ENCODE results near the gene BRAF. TPM values are rescaled to one million over a fixed set of nuclear protein-coding genes. Genes with fewer than 3 reads are reported as not detected.

Gene BRAF
- total and polyA plus RNA-seq, 2 donors (not counting 3 experiments of a cell fraction or from before 2014, with no cell fraction given), result 6.6 to 26.2 TPM

DNA sequence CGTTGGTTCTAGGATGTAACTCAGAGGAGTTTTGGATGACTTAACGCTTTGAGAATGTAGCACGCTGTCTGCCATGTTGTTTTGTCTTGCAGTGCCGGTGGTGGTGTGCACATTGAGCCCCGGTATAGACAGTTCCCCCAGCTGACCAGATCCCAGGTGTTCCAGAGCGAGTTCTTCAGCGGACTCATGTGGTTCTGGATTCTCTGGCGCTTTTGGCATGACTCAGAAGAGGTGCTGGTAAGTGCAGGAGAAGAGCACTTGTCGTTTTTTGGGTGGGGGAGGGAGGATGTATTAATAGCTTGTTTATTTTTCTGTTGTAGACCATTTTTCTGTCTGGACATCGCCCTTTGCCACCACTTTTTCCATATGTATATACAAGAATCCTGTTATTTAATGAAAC is 222.0 kb downstream of the BRAF start:
- Histone ChIP-seq H3K4me3 (replicated peaks in 1 of 3; ENCODE audit: insufficient read depth in 1 of 3, low read depth in 1 of 3, low read length in 3 of 3) (no peak overlapping the region), H2AFZ (ENCODE audit: low read depth, low read length) (no peak overlapping the region), H3K9me3 (replicated peaks; ENCODE audit: control insufficient read depth, insufficient read depth, low read length) (no peaks in the 10 kb centered on the region), H3K9ac (replicated peaks; ENCODE audit: extremely low read depth, insufficient read depth, low read length) (no peak overlapping the region), H3K4me2 (ENCODE audit: insufficient read depth, low read length) (no peak overlapping the region), H3K27me3 (ENCODE audit: control insufficient read depth in 2 of 2, insufficient read depth in 2 of 2, low read length in 2 of 2) (no peaks in the 10 kb centered on the region), H4K20me1 (replicated peaks; ENCODE audit: control insufficient read depth, extremely low read depth, insufficient read depth, low read length) (no peaks in the 10 kb centered on the region), H3K36me3 (ENCODE audit: control insufficient read depth in 2 of 2, extremely low read depth in 1 of 2, insufficient read depth in 2 of 2, low read length in 2 of 2) (peaks cover 6 to 12% of the 10 kb centered on the region in 2 experiments), H3K9me1 (replicated peaks; ENCODE audit: control insufficient read depth, extremely low read depth, insufficient read depth, low read length) (peaks cover 5% of the 10 kb centered on the region), H3K4me1 (ENCODE audit: control insufficient read depth, extremely low read depth, insufficient read depth, low read length) (peaks cover 4% of the 10 kb centered on the region), H3K79me2 (ENCODE audit: control insufficient read depth, insufficient read depth, low read length) (peaks cover 47% of the 10 kb centered on the region), H3K27ac (ENCODE audit: insufficient read depth, low read depth, low read length) (no peak overlapping the region)
- intact Hi-C loops (cut with micrococcal nuclease), result no loop called here
- no peak for DNase-seq (ENCODE audit: low read depth, low spot score)
- TF ChIP-seq EZH2 (IDR thresholded peaks at IDR 0.05; ENCODE audit: borderline replicate concordance, low read depth, low read length, severe bottlenecking) (no peak), MYC (IDR thresholded peaks at IDR 0.05; ENCODE audit: low read depth, low read length) (no peak), MAX (IDR thresholded peaks at IDR 0.05; ENCODE audit: insufficient read depth, insufficient read length) (no peak), POLR2A (IDR thresholded peaks at IDR 0.05; ENCODE audit: low read depth, low read length) (no peak), GATA2 (IDR thresholded peaks at IDR 0.05; ENCODE audit: insufficient read depth, insufficient read length, low read depth, low read length) (no peak), FOS (IDR thresholded peaks at IDR 0.05; ENCODE audit: borderline replicate concordance, insufficient read depth, low read length) (no peak), POLR2AphosphoS5 (IDR thresholded peaks at IDR 0.05; ENCODE audit: insufficient read depth, low read depth, low read length) (no peak), JUN (IDR thresholded peaks at IDR 0.05; ENCODE audit: borderline replicate concordance, insufficient read depth, insufficient read length, low read depth) (no peak)
- TF ChIP-seq, protein P1, sequence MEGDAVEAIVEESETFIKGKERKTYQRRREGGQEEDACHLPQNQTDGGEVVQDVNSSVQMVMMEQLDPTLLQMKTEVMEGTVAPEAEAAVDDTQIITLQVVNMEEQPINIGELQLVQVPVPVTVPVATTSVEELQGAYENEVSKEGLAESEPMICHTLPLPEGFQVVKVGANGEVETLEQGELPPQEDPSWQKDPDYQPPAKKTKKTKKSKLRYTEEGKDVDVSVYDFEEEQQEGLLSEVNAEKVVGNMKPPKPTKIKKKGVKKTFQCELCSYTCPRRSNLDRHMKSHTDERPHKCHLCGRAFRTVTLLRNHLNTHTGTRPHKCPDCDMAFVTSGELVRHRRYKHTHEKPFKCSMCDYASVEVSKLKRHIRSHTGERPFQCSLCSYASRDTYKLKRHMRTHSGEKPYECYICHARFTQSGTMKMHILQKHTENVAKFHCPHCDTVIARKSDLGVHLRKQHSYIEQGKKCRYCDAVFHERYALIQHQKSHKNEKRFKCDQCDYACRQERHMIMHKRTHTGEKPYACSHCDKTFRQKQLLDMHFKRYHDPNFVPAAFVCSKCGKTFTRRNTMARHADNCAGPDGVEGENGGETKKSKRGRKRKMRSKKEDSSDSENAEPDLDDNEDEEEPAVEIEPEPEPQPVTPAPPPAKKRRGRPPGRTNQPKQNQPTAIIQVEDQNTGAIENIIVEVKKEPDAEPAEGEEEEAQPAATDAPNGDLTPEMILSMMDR (IDR thresholded peaks at IDR 0.05; ENCODE audit: extremely low read depth in 1 of 2, insufficient read depth in 1 of 2, low read depth in 1 of 2, low read length in 2 of 2), result no peak
- CTCF ChIA-PET, result interaction anchor here (1.1 kb wide), 1 partner anchor 27 kb away, joined by 4 read pairs; no protein-coding TSS in a partner anchor
- POLR2A ChIA-PET, result interaction anchor here (0.7 kb wide), 1 partner anchor 35 kb away, joined by 3 read pairs; no protein-coding TSS in a partner anchor
- dilution Hi-C loops (cut with MboI; ENCODE audit: extremely low pct_ligation_motif_present, low sequenced_read_pairs), result no loop called here
- no peak for FAIRE-seq
- BruUV-seq (replicated peaks), result no TSS peak

All from endothelial cell of umbilical vein (primary cell).